Measurements from ENCODE around the gene LGR6.
"Not testable (repeated sequence)": the region's sequence is repeated elsewhere in the genome, so short reads cannot be mapped to it uniquely, and the experiment has no call there.

The LGR6 gene

GRCh38 chr1:202348005-202348508 lies 154.5 kb downstream of the LGR6 start:
- DNase-seq, result no peak

DNA sequence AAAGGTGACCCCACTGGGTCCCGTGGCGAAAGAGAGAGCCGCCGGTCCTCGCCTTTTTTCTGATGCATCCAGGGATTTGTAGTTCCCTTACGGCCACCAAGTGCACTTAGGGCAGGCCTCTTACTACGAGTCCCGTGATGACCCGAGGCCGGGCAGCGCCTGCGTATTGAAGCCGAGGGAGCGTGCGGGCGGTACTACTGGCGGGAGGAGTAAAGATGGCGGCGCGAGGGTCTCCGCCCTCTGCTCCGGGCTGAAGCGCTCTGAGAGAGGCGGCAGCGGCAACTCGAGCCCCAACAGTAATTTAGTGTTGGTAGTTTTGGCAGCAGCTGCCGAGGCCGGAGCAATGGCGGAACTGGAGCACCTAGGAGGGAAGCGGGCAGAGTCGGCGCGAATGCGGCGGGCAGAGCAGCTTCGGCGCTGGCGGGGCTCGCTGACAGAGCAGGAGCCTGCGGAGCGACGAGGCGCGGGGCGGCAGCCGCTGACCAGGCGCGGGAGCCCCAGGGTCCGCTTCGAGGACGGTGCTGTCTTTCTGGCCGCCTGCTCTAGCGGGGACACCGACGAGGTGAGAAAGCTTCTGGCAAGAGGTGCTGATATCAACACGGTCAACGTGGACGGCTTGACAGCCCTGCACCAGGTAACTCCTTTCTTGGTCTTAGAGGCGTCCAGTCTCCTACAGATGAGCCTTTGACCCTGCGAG lies 155.1 kb downstream of the LGR6 start, which contains the start of gene PPP1R12B:
Gene PPP1R12B, plus strand, starts transcription at position 191 of the 697 bp plus-strand sequence. Its CDS starts 153 bp downstream, at position 344.
- DNase-seq, result peak; percentile 96

DNA sequence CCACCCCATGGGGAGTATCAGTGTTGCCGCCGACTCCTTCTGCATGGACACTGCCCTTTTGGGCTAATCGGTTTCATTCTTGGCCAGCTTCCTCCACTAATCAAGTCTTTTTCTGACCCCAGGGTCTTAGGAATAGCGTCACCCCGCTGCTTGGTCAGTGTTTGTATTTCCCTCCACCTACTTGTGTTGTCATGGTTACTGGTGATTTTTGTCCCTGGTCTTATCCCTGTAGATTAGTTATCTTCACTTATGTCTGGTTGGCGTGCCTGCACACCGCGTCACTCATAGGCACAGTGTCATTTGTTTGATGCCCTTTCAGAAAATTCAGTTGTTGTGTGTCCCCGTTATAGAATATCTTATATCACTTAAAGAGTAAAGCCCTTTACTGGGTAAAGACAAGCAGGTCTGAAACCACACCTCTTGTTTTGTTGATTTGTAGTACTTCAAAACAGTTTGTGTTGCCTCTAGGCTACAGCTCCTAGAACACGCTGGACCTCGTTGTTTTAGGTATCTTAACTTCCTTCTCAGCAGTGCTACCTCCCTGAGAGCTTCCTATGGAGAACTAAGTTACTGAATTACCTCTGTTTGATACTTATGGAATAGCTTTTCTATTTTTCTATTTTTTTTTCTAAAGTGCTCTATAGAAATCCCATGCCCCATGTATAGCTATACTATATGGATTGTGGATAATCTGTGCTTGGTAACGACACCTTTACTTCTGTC lies 155.8 kb downstream of the LGR6 start:
- DNase-seq, result no peak

GRCh38 chr1:202351725-202352124 lies 158.1 kb downstream of the LGR6 start:
- DNase-seq, result no peak

DNA sequence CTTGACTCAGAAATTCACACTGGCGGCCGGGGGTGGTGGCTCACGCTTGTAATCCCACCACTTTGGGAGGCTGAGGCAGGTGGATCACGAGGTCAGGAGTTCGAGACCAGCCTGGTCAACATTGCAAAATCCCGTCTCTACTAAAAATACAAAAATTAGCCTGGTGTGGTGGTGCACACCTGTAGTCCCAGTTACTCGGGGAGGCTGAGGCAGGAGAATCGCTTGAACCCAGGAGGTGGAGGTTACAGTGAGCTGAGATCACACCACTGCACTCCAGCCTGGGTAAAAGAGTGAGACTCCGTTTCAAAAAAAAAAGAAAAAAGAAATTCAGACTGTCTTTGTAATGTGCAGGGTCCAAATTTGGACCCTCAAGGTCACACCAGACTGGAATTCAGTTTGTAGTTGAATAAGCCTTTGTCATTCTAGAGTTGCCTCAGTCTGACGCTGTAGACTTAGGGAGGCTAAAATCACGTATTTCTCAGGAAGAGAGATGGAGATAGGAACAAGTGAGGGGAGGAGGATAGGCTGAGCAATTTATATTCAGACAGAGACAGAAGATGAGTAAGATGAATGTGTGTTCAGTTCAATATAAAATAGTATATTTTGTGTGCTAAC lies 159.1 kb downstream of the LGR6 start:
- not testable (repeated sequence) for DNase-seq

- no peak for DNase-seq
Measured at GRCh38 chr1:202355944-202356553, 162.4 kb downstream of the LGR6 start.

- DNase-seq, result no peak
Measured at GRCh38 chr1:202357506-202357905, 163.9 kb downstream of the LGR6 start.

GRCh38 chr1:202361224-202361623 lies 167.6 kb downstream of the LGR6 start:
- DNase-seq, result no peak

GRCh38 chr1:202361701-202362100 lies 168.1 kb downstream of the LGR6 start:
- no peak for DNase-seq

- no peak for DNase-seq
Measured at GRCh38 chr1:202362212-202362611, 168.6 kb downstream of the LGR6 start.

DNA sequence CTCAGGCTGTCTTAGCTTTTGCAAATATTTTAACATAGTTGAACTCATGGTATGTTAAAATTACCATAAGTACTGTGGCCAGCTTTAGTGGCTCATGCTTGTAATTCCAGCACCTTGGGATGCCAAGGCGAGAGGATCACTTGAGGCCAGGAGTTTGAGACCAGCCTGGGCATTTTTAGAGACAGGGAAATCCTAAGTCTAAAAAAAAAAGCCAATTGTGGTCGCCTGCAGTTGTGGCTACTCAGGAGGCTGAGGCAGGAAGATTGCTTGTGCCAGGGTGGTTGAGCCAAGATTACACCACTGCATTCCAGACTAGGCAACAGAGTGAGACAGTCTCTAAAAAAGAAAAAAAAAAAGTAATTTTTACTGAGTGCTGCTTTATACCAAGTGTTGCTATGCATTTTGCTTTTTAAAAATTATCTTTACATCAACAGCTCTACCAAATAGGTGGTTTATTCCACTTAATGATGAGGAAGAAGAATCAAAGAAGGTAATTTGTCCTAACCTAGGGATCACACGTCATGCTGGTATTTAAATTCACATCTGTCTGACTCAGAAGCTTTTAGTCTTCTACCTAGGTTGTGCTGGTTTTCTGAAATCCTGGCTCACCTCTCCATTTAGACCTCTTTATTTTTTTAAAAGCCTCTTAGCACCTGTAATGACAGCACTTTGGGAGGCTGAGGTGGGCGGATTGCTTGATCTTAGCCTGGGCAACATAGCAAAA lies 171.7 kb downstream of the LGR6 start:
- DNase-seq, result no peak

- DNase-seq, result no peak
Measured at GRCh38 chr1:202367271-202367670, 173.7 kb downstream of the LGR6 start.

Measured in NCI-H2081 treated with DMSO at 0.1 percent for 48 hours (cell line).